Umbilical cord (tissue), 2 donors: Measurements from ENCODE around the gene RXFP1. TPM values are rescaled to one million over a fixed set of nuclear protein-coding genes. Genes with fewer than 3 reads are reported as not detected.

Experiments used
- DNase-seq: peaks from one replicate; pipeline ENCODE4 v3.0.0-alpha.2; 2015; ENCODE audit warnings: low spot score
- total RNA-seq: library from RNA; depleted of rRNA; stranded (reverse); fragments of >200 nt; gene quantifications from one replicate; pipeline ENCODE4 v1.2.3, GENCODE V29; 2014; ENCODE audit warnings: low replicate concordance; ENCODE audit not compliant: insufficient read depth

Gene RXFP1
- total RNA-seq, 1 donor from 2014 or later = 9.6 TPM

- no peak for DNase-seq
Observed at GRCh38 chr4:158671665-158671914, 149.9 kb downstream of the RXFP1 start, which contains the start of gene C4orf46. Gene C4orf46 (minus strand): TSS chr4:158671887. CDS start chr4:158671801, 86 bp downstream.

- peak; percentile 100 for DNase-seq
Observed at GRCh38 chr4:158671915-158672806, 150.5 kb downstream of the RXFP1 start, which contains the start of gene ETFDH. Gene ETFDH (plus strand): TSS chr4:158672296. CDS start chr4:158672457, 161 bp downstream.

DNA sequence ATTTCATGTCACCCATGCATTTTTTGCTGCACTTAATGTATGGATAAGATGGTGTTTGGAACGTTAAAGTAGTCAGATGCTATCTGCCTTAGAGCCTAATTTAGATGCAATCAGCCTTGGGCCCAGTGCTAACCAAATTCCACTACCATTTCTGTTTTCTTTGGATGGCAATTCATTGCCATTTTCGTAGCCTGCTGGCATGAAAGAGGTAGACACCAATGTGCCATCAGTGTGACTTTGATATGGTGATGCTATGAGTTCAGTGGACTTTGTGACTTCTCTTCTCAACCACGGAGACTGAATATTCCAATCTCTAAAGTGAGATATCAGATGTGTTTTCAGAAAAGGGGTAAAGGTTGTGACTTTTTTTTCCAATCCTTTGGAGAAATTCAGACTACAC, 152.0 kb downstream of the RXFP1 start:
- no peak for DNase-seq

DNA sequence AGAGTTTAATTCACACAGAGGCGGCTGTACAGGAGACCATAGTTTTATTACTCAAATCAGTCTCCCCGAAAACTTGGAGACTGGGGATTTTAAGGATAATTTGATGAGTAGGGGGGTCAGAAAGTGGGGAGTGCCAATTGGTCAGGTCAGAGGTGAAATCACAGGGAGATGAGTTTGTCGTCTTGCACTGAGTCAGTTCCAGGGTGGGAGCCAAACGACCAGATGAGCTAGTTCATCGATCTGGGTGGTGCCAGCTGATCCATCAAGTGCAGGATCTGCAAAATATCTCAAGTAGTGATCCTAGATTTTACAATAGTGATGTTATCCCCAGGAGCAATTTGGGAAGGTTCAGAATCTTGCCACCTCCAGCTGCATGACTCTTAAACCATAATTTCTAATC, 154.4 kb downstream of the RXFP1 start:
- DNase-seq = no peak

DNA sequence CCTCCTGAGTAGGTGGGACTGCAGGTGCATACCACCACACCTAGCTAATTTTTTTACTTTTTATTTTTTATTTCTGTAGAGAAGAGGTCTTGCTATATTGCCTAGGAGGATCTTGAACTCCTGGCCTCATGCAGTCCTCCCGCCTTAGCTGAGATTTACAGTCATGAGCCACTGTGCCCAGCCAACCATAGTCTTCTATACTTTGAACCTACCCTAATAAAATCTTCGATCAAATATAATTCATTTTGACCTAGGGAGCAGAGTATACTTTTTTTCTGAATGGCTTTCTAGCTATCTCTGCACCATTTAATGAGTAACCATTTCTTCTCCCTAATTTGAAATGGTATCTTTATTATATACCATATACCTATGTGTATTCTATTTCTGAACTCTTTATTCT, 157.1 kb downstream of the RXFP1 start:
- DNase-seq = no peak

GRCh38 chr4:158681629-158682028, 159.9 kb downstream of the RXFP1 start:
- DNase-seq = no peak

GRCh38 chr4:158682066-158682465, 160.4 kb downstream of the RXFP1 start:
- no peak for DNase-seq

DNA sequence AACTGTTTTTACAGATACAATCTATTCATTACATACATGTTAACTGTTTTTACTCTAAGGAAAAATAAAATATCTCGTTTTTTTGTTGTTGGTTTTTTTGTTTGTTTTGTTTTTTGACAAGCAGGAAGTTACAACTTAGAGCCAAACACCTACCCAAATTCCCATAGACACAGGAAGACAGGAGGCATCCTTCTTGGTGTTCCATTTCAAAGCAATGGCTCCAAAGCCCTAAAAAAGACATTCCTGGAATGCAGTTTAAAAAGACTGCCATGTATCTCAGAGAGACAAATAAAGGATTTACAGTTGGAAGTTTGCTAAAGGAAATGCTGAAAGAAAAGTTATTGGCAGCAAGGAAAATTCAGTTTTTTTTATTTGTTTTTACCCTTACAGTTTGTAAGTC, 167.1 kb downstream of the RXFP1 start:
- DNase-seq = no peak

Other genes starting within 250 kb of the RXFP1 start
- gene C4orf46, start 150.0 kb downstream of the RXFP1 start, total RNA-seq = 14.9 TPM
- gene ETFDH, start 150.4 kb downstream of the RXFP1 start, total RNA-seq = 28.9 TPM
- 25.8 TPM for gene PPID, start 201.5 kb downstream of the RXFP1 start, total RNA-seq
- gene FNIP2, start 247.1 kb downstream of the RXFP1 start, total RNA-seq = 69.3 TPM